ENCODE results near the gene GIGYF2.
"Not testable (repeated sequence)": the region's sequence is repeated elsewhere in the genome, so short reads cannot be mapped to it uniquely, and the experiment has no call there.

GRCh38 chr2:232720056-232720455, 22.9 kb downstream of the GIGYF2 start:
- not testable (repeated sequence) for TF ChIP-seq CTCF, POLR2AphosphoS5 (IDR thresholded peaks at IDR 0.05)

Data from prostate gland (tissue), 2 donors.